HCT116 (cell line): Measurements from ENCODE around the gene DMKN. TPM values are rescaled to one million over a fixed set of nuclear protein-coding genes. Genes with fewer than 3 reads are reported as not detected.

ENCODE experiments used
- ATAC-seq: fragments of 200-7000 bp; cut with Tn5 transposase; 2 replicates; pipeline ENCODE4 v1.9.1; 2020; ENCODE audit warnings: mild to moderate bottlenecking, moderate library complexity
- BruUV-seq: library from RNA; stranded (reverse); fragments of 400-500 nt; replicated peaks from 2 replicates; lab custom pipeline; 2021; lab: Mats Ljungman, UMichigan
- CTCF ChIA-PET: fragments of 300-600 bp; sonication (Branson Sonifier 250); formaldehyde crosslinking; loops from one replicate; lab custom pipeline; 2021; ENCODE audit warnings: antibody characterized with exemption; lab: Charles Lee
- POLR2A ChIA-PET: fragments of 300-600, 350-600 bp; sonication (Branson Sonifier 250); formaldehyde crosslinking; loops from one replicate; lab custom pipeline; 2021; ENCODE audit warnings: antibody characterized with exemption; lab: Charles Lee
- RAD21 ChIA-PET, 2 experiments: fragments of 300-600 bp; sonication (Branson Sonifier 250); formaldehyde crosslinking; loops; one replicate each; lab custom pipeline; 2023; ENCODE audit warnings: low total read pairs in 2 of 2; ENCODE audit not compliant: uncharacterized antibody in 2 of 2, unreplicated experiment in 2 of 2, low non-redundant PET in 1 of 2; lab: Charles Lee
- DNase-seq: peaks from one replicate; pipeline ENCODE4 v3.0.0-alpha.2; 2010; ENCODE audit warnings: low read depth, low spot score
- H2AFZ ChIP-seq: fragments of 200-600 bp; shearing (Covaris generic), sonication (generic); 2 replicates; pipeline ENCODE4 v1.6.1; 2017; ENCODE audit warnings: low read depth, mixed run types, mixed read lengths, antibody characterized with exemption, low read length; ENCODE audit not compliant: poor library complexity, severe bottlenecking
- H3K27ac ChIP-seq: 2 replicates; pipeline ENCODE4 v1.5.1; 2012; ENCODE audit warnings: low read depth, low read length
- H3K27me3 ChIP-seq: fragments of 200-600 bp; sonication (generic); 2 replicates; pipeline ENCODE4 v1.6.1; 2016; ENCODE audit warnings: mixed run types, low read length, mixed read lengths; ENCODE audit not compliant: insufficient read depth
- H3K36me3 ChIP-seq, 2 experiments: fragments of 200-500 bp in 1 of 2; fragments of 200-600 bp in 1 of 2; sonication (Bioruptor generic) in 1 of 2; sonication (generic) in 1 of 2; 2 replicates each; pipeline versions ENCODE4 v1.5.1 to v1.6.1; 2014 to 2016; ENCODE audit warnings: low read length in 2 of 2, inconsistent platforms in 1 of 2, mixed read lengths in 1 of 2, mixed run types in 1 of 2; ENCODE audit not compliant: insufficient read depth in 2 of 2, control insufficient read depth in 1 of 2
- H3K4me1 ChIP-seq, 2 experiments: fragments of 200-600 bp in 1 of 2; sonication (generic) in 1 of 2; 2 replicates each; pipeline versions ENCODE4 v1.5.1 to v1.6.1; 2012 to 2017; ENCODE audit warnings: low read length in 2 of 2, inconsistent platforms in 1 of 2, mild to moderate bottlenecking in 1 of 2, mixed read lengths in 1 of 2, mixed run types in 1 of 2, moderate library complexity in 1 of 2; ENCODE audit not compliant: insufficient read depth in 2 of 2, control insufficient read depth in 1 of 2
- H3K4me2 ChIP-seq: fragments of 200-600 bp; sonication (generic); 2 replicates; pipeline ENCODE4 v1.6.1; 2017; ENCODE audit warnings: mixed run types, low read length, mixed read lengths
- H3K4me3 ChIP-seq, 2 experiments: fragments of 200-600 bp in 1 of 2; sonication (generic) in 1 of 2; replicated peaks in 1 of 2; 2 replicates each; pipeline ENCODE4 v1.5.1; 2011 to 2016; ENCODE audit warnings: low read length in 2 of 2, control low read depth in 1 of 2, low read depth in 1 of 2, mild to moderate bottlenecking in 1 of 2, mixed read lengths in 1 of 2, mixed run types in 1 of 2
- H3K79me2 ChIP-seq: fragments of 200-600 bp; sonication (generic); 2 replicates; pipeline ENCODE4 v1.6.1; 2017; ENCODE audit warnings: mild to moderate bottlenecking, mixed run types, low read length, moderate library complexity, mixed read lengths; ENCODE audit not compliant: insufficient read depth
- H3K9ac ChIP-seq: fragments of 200-600 bp; sonication (generic); 2 replicates; pipeline ENCODE4 v1.6.1; 2016; ENCODE audit warnings: low read length, mixed read lengths
- H3K9me2 ChIP-seq: fragments of 200-600 bp; sonication (generic), shearing (Covaris generic); 2 replicates; pipeline ENCODE4 v1.6.1; 2017; ENCODE audit warnings: mixed run types, mild to moderate bottlenecking, moderate library complexity; ENCODE audit not compliant: insufficient read depth
- H3K9me3 ChIP-seq, 2 experiments: fragments of 200-500 bp in 1 of 2; fragments of 200-600 bp in 1 of 2; sonication (Bioruptor generic) in 1 of 2; sonication (generic) in 1 of 2; 2 replicates each; pipeline ENCODE4 v1.6.1; 2014 to 2017; ENCODE audit warnings: low read length in 2 of 2, mixed read lengths in 2 of 2, inconsistent platforms in 1 of 2, low read depth in 1 of 2, mild to moderate bottlenecking in 1 of 2, mixed run types in 1 of 2, moderate library complexity in 1 of 2; ENCODE audit not compliant: control insufficient read depth in 1 of 2, insufficient read depth in 1 of 2
- H4K20me1 ChIP-seq: fragments of 200-600 bp; sonication (generic), shearing (Covaris generic); 2 replicates; pipeline ENCODE4 v1.6.1; 2017; ENCODE audit warnings: mixed run types, mild to moderate bottlenecking, moderate library complexity; ENCODE audit not compliant: insufficient read depth
- ATF3 ChIP-seq: IDR thresholded peaks from 2 replicates; pipeline ENCODE4 v1.6.1; 2012
- CBX3 ChIP-seq: IDR thresholded peaks from 2 replicates; pipeline ENCODE4 v1.6.1; 2012; ENCODE audit warnings: low read depth
- EGR1 ChIP-seq: IDR thresholded peaks from 2 replicates; pipeline ENCODE4 v1.6.1; 2012; ENCODE audit warnings: low read depth
- ELF1 ChIP-seq: IDR thresholded peaks from 2 replicates; pipeline ENCODE4 v1.6.1; 2012; ENCODE audit warnings: low read depth, borderline replicate concordance
- EZH2phosphoT487 ChIP-seq: fragments of 200-600 bp; IDR thresholded peaks from 2 replicates; pipeline ENCODE4 v1.6.1; 2018; ENCODE audit warnings: antibody characterized with exemption, borderline replicate concordance
- FOSL1 ChIP-seq: IDR thresholded peaks from 2 replicates; pipeline ENCODE4 v1.6.1; 2012; ENCODE audit warnings: low read depth
- JUND ChIP-seq: IDR thresholded peaks from 2 replicates; pipeline ENCODE4 v1.6.1; 2012
- POLR2A ChIP-seq: IDR thresholded peaks from 2 replicates; pipeline ENCODE4 v1.7.0; 2011; ENCODE audit warnings: borderline replicate concordance; ENCODE audit not compliant: insufficient read depth, insufficient read length; ENCODE audit errors: extremely low read depth
- SRF ChIP-seq: IDR thresholded peaks from 2 replicates; pipeline ENCODE4 v1.6.1; 2012; ENCODE audit warnings: low read depth
- ZBTB33 ChIP-seq: IDR thresholded peaks from 2 replicates; pipeline ENCODE4 v1.6.1; 2011; ENCODE audit warnings: mild to moderate bottlenecking, low read length, moderate library complexity; ENCODE audit not compliant: insufficient replicate concordance; ENCODE audit errors: extremely low read depth
- ZNF274 ChIP-seq: fragments of 200-500 bp; sonication (Bioruptor generic); IDR thresholded peaks from 2 replicates; pipeline ENCODE4 v1.6.1; 2014; ENCODE audit warnings: mild to moderate bottlenecking, low read depth, low read length, inconsistent platforms
- intact Hi-C: fragments of 100-400 bp; cut with micrococcal nuclease; formaldehyde crosslinking; loops from 2 replicates; pipeline ENCODE4 v1.10.0; 2022
- total RNA-seq: library from RNA; stranded (reverse); gene quantifications from one replicate; pipeline ENCODE4 v1.2.1, GENCODE V29; 2021; ENCODE audit not compliant: unreplicated experiment
- TF ChIP-seq, protein P1 (sequence below): IDR thresholded peaks from 2 replicates; pipeline ENCODE4 v1.6.1; 2012; ENCODE audit warnings: low read depth

DMKN gene
- total RNA-seq, 1 experiment from 2014 or later: 246 TPM

- Histone ChIP-seq H3K4me3 (no peak overlapping the region), H3K9me3 (no peaks in the 10 kb centered on the region)
- TF ChIP-seq, protein P1, sequence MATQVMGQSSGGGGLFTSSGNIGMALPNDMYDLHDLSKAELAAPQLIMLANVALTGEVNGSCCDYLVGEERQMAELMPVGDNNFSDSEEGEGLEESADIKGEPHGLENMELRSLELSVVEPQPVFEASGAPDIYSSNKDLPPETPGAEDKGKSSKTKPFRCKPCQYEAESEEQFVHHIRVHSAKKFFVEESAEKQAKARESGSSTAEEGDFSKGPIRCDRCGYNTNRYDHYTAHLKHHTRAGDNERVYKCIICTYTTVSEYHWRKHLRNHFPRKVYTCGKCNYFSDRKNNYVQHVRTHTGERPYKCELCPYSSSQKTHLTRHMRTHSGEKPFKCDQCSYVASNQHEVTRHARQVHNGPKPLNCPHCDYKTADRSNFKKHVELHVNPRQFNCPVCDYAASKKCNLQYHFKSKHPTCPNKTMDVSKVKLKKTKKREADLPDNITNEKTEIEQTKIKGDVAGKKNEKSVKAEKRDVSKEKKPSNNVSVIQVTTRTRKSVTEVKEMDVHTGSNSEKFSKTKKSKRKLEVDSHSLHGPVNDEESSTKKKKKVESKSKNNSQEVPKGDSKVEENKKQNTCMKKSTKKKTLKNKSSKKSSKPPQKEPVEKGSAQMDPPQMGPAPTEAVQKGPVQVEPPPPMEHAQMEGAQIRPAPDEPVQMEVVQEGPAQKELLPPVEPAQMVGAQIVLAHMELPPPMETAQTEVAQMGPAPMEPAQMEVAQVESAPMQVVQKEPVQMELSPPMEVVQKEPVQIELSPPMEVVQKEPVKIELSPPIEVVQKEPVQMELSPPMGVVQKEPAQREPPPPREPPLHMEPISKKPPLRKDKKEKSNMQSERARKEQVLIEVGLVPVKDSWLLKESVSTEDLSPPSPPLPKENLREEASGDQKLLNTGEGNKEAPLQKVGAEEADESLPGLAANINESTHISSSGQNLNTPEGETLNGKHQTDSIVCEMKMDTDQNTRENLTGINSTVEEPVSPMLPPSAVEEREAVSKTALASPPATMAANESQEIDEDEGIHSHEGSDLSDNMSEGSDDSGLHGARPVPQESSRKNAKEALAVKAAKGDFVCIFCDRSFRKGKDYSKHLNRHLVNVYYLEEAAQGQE: no peak
- TF ChIP-seq SRF: no peak
- no peak for TF ChIP-seq POLR2A
- TF ChIP-seq EZH2phosphoT487: no peak
- TF ChIP-seq EGR1: no peak
- TF ChIP-seq JUND: no peak
- TF ChIP-seq ELF1: no peak
- TF ChIP-seq FOSL1: no peak
- TF ChIP-seq CBX3: no peak
- TF ChIP-seq ATF3: no peak
- no peak for TF ChIP-seq ZBTB33
- no peak for TF ChIP-seq ZNF274
- TF ChIP-seq, all 23 proteins: peak for 0
- no peak overlapping the region for H3K9ac ChIP-seq
- ChIA-PET CTCF (no interaction called here), POLR2A (no interaction called here), RAD21 (no interaction called here)
- intact Hi-C loops: no loop called here
- H3K9me2 ChIP-seq: no peaks in the 10 kb centered on the region
- H3K36me3 ChIP-seq: no peaks in the 10 kb centered on the region
- H3K27ac ChIP-seq: no peak overlapping the region
- H3K27me3 ChIP-seq: 0 out of 2 replicates have a peak, but pooled peaks cover 5% of the 10 kb centered on the region
- no peak overlapping the region for H3K4me2 ChIP-seq
- H3K79me2 ChIP-seq: no peaks in the 10 kb centered on the region
- H2AFZ ChIP-seq: no peak overlapping the region
- no peaks in the 10 kb centered on the region for H4K20me1 ChIP-seq
- H3K4me1 ChIP-seq: no peaks in the 10 kb centered on the region
- ATAC-seq: no peak
- DNase-seq: no peak
- no TSS peak for BruUV-seq
Observed at GRCh38 chr19:35461060-35461459, 52.4 kb downstream of the DMKN start.
